HG02678 (cell line): ENCODE results near the gene PRR33.

Source experiments
- ATAC-seq: cut with Tn5 transposase; IDR thresholded peaks from one replicate; pipeline ENCODE4 v1.9.1; 2021; ENCODE audit warnings: mild to moderate bottlenecking, moderate library complexity; ENCODE audit not compliant: unreplicated experiment

The PRR33 gene

GRCh38 chr11:1917523-1918435 is 26.1 kb upstream of the PRR33 start:
- ATAC-seq = no peak

GRCh38 chr11:1916986-1917522 is 25.4 kb upstream of the PRR33 start:
- ATAC-seq = no peak

GRCh38 chr11:1916132-1916985 is 24.7 kb upstream of the PRR33 start:
- no peak for ATAC-seq

- no peak for ATAC-seq
Observed at GRCh38 chr11:1915795-1916131, 24.1 kb upstream of the PRR33 start.

GRCh38 chr11:1913271-1914060 is 21.8 kb upstream of the PRR33 start:
- no peak for ATAC-seq

- no peak for ATAC-seq
Observed at GRCh38 chr11:1912289-1912878, 20.7 kb upstream of the PRR33 start.

GRCh38 chr11:1909524-1909923 is 17.8 kb upstream of the PRR33 start:
- ATAC-seq = no peak

GRCh38 chr11:1908618-1909017 is 16.9 kb upstream of the PRR33 start:
- ATAC-seq = no peak

GRCh38 chr11:1906611-1907423 is 15.1 kb upstream of the PRR33 start:
- no peak for ATAC-seq

- no peak for ATAC-seq
Observed at GRCh38 chr11:1906181-1906580, 14.5 kb upstream of the PRR33 start.

- ATAC-seq = no peak
Observed at GRCh38 chr11:1899686-1900085, 8.0 kb upstream of the PRR33 start.

GRCh38 chr11:1899090-1899489 is 7.4 kb upstream of the PRR33 start:
- no peak for ATAC-seq

- ATAC-seq = no peak
Observed at GRCh38 chr11:1896923-1897322, 5.2 kb upstream of the PRR33 start.

GRCh38 chr11:1896468-1896867 is 4.8 kb upstream of the PRR33 start:
- ATAC-seq = no peak

- ATAC-seq = no peak
Observed at GRCh38 chr11:1894759-1895158, 3.1 kb upstream of the PRR33 start.

GRCh38 chr11:1893581-1894359 is 2.1 kb upstream of the PRR33 start:
- no peak for ATAC-seq

GRCh38 chr11:1892558-1892957 is 863 bp upstream of the PRR33 start:
- ATAC-seq = no peak

GRCh38 chr11:1892116-1892515 is 421 bp upstream of the PRR33 start:
- ATAC-seq = no peak
